GM12878 (cell line): ENCODE measurements around the gene FGGY. TPM values are rescaled to one million over a fixed set of nuclear protein-coding genes. Genes with fewer than 3 reads are reported as not detected.

Experiments
- ATAC-seq: fragments of 200-7000 bp; cut with Tn5 transposase; 3 replicates; pipeline ENCODE4 v1.9.1; 2020; ENCODE audit warnings: mild to moderate bottlenecking, moderate library complexity
- BruUV-seq: library from RNA; stranded (reverse); fragments of 400-500 nt; replicated peaks from 2 replicates; lab custom pipeline; 2021; lab: Mats Ljungman, UMichigan
- CTCF ChIA-PET: fragments of 300-600 bp; sonication (Branson Sonifier 250); formaldehyde crosslinking; extraction: SDS; loops from one replicate; lab custom pipeline; 2021; ENCODE audit warnings: inconsistent platforms; lab: Yijun Ruan, JAX
- POLR2A ChIA-PET: fragments of 350-600 bp; formaldehyde crosslinking; extraction: SDS; loops from one replicate; lab custom pipeline; 2021; ENCODE audit warnings: inconsistent platforms; lab: Charles Lee
- RAD21 ChIA-PET: fragments of 300-600 bp; sonication (Branson Sonifier 250); formaldehyde crosslinking; loops from one replicate; lab custom pipeline; 2023; ENCODE audit warnings: antibody characterized with exemption; ENCODE audit not compliant: unreplicated experiment; lab: Charles Lee
- SMC1A ChIA-PET: fragments of 300-600 bp; sonication (Branson Sonifier 250); formaldehyde crosslinking; loops from one replicate; lab custom pipeline; 2023; ENCODE audit not compliant: unreplicated experiment, uncharacterized antibody; lab: Charles Lee
- DNase-seq: peaks from one replicate; pipeline ENCODE4 v3.0.0-alpha.2; 2011; ENCODE audit warnings: low read depth, low spot score
- FAIRE-seq: peaks from 3 replicates; lab custom pipeline; 2011; peaks lifted over from hg19 to GRCh38; lab: Jason Lieb, UNC
- H2AFZ ChIP-seq: 2 replicates; pipeline ENCODE4 v1.6.0; 2011; ENCODE audit warnings: low read depth, low read length, control low read depth; ENCODE audit not compliant: control insufficient read depth
- H3K27ac ChIP-seq: 2 replicates; pipeline ENCODE4 v1.5.1; 2011; ENCODE audit warnings: control low read depth; ENCODE audit not compliant: control insufficient read depth, insufficient read depth
- H3K27me3 ChIP-seq, 2 experiments: replicated peaks in 1 of 2; 2 replicates each; pipeline versions ENCODE4 v1.6.0 to v1.6.1; 2011; ENCODE audit warnings: low read length in 1 of 2; ENCODE audit not compliant: control insufficient read depth in 2 of 2, insufficient read depth in 2 of 2
- H3K36me3 ChIP-seq, 2 experiments: 2 replicates each; pipeline ENCODE4 v1.5.1; 2011; ENCODE audit warnings: low read length in 1 of 2; ENCODE audit not compliant: control insufficient read depth in 2 of 2, insufficient read depth in 2 of 2
- H3K4me1 ChIP-seq: 2 replicates; pipeline ENCODE4 v1.6.1; 2011; ENCODE audit warnings: mild to moderate bottlenecking, low read length, moderate library complexity, mixed read lengths; ENCODE audit not compliant: control insufficient read depth, insufficient read depth
- H3K4me2 ChIP-seq: 2 replicates; pipeline ENCODE4 v1.6.0; 2011; ENCODE audit warnings: control low read depth; ENCODE audit not compliant: control insufficient read depth, insufficient read depth
- H3K4me3 ChIP-seq: fragments of 200-600 bp; sonication (generic); 2 replicates; pipeline ENCODE4 v1.5.1; 2016
- H3K79me2 ChIP-seq: 2 replicates; pipeline ENCODE4 v1.6.0; 2011; ENCODE audit warnings: low read length; ENCODE audit not compliant: control insufficient read depth, insufficient read depth
- H3K9ac ChIP-seq: 2 replicates; pipeline ENCODE4 v1.8.0; 2011; ENCODE audit warnings: low read length, control low read depth, mixed read lengths; ENCODE audit not compliant: control insufficient read depth, insufficient read depth
- H3K9me3 ChIP-seq: replicated peaks from 3 replicates; pipeline ENCODE4 v1.5.1; 2011; ENCODE audit warnings: mild to moderate bottlenecking, low read length; ENCODE audit not compliant: control insufficient read depth, insufficient read depth
- H4K20me1 ChIP-seq: 2 replicates; pipeline ENCODE4 v1.6.0; 2011; ENCODE audit not compliant: control insufficient read depth, insufficient read depth
- GATAD2B ChIP-seq: fragments of 450-650 bp; conservative IDR thresholded peaks from 2 replicates; pipeline ENCODE4 v1.6.1; 2017; ENCODE audit warnings: low read depth, mild to moderate bottlenecking, moderate library complexity
- HDAC6 ChIP-seq: fragments of 200-600 bp; sonication (generic); IDR thresholded peaks from one replicate; pipeline ENCODE4 v1.8.0; 2017; ENCODE audit warnings: antibody characterized with exemption; ENCODE audit not compliant: unreplicated experiment
- NBN ChIP-seq: fragments of 450-650 bp; IDR thresholded peaks from 2 replicates; pipeline ENCODE4 v1.6.1; 2016
- STAT1 ChIP-seq: fragments of 450-650 bp; conservative IDR thresholded peaks from 2 replicates; pipeline ENCODE4 v1.6.1; 2014; ENCODE audit warnings: antibody characterized with exemption, mild to moderate bottlenecking
- YBX1 ChIP-seq: fragments of 450-650 bp; IDR thresholded peaks from 2 replicates; pipeline ENCODE4 v1.6.1; 2016; ENCODE audit warnings: antibody characterized with exemption
- WGBS: methylation state at CpG from one replicate; pipeline ENCODE4 v1.1.6; 2016; ENCODE audit warnings: low lambda C conversion rate; ENCODE audit not compliant: insufficient replicate concordance, insufficient coverage; ENCODE audit errors: missing lambda C conversion rate; 5-methylcytosine and 5-hydroxymethylcytosine counted together
- in situ Hi-C: fragments of 300-500 bp; cut with MboI; formaldehyde crosslinking; loops from 9 replicates; pipeline ENCODE4 v1.14.3; 2018; ENCODE audit warnings: mixed read lengths
- intact Hi-C: fragments of 100-400 bp; cut with micrococcal nuclease; formaldehyde crosslinking; loops from one replicate; pipeline ENCODE4 v1.14.2; 2022; ENCODE audit not compliant: unreplicated experiment
- polyA plus RNA-seq, 11 experiments: library from polyadenylated mRNA; depleted of rRNA in 4 of 11; unstranded in 6 of 11; stranded (reverse) in 5 of 11; fragments of >200 nt; fragmentation: Nextera tagmentation in 4 of 11; fragmentation: Illumina TruSeq in 1 of 11; extraction: Ambion mirVana in 4 of 11; extraction: Trizol in 1 of 11; gene quantifications; 1 replicate in 1 of 11; 2 replicates in 10 of 11; pipeline versions ENCODE4 v1.2.1 to v1.2.3, GENCODE V29; 2011 to 2016; ENCODE audit warnings: inconsistent platforms in 2 of 11, missing spikeins in 2 of 11, low read depth in 1 of 11
- total RNA-seq, 4 experiments: library from RNA; depleted of rRNA in 3 of 4; stranded (reverse); fragments of >200 nt in 3 of 4; fragmentation: Illumina TruSeq in 1 of 4; extraction: Trizol in 1 of 4; gene quantifications; 2 replicates each; pipeline versions ENCODE4 v1.2.1 to v1.2.3, GENCODE V29; 2013 to 2021
- TF ChIP-seq, protein P1 (sequence below): fragments of 150-350 bp; IDR thresholded peaks from 2 replicates; pipeline ENCODE4 v1.6.1; 2016; ENCODE audit warnings: low read depth, low read length
- TF ChIP-seq, protein P2 (sequence below): fragments of 450-650 bp; IDR thresholded peaks from 2 replicates; pipeline ENCODE4 v1.6.1; 2017; ENCODE audit warnings: mild to moderate bottlenecking, moderate library complexity
- TF ChIP-seq, protein P3 (sequence below): fragments of 450-650 bp; formaldehyde crosslinking; IDR thresholded peaks from 2 replicates; pipeline ENCODE4 v1.5.0; 2022; ENCODE audit warnings: mild to moderate bottlenecking, missing genetic modification characterization
- TF ChIP-seq, protein P4 (sequence below): IDR thresholded peaks from 2 replicates; pipeline ENCODE4 v1.6.1; 2011; ENCODE audit warnings: borderline replicate concordance, low read depth, mild to moderate bottlenecking, moderate library complexity, low read length; ENCODE audit not compliant: insufficient read depth, poor library complexity, severe bottlenecking
- TF ChIP-seq, protein P5 (sequence below): IDR thresholded peaks from 2 replicates; pipeline ENCODE4 v1.6.1; 2012; ENCODE audit warnings: low read depth, low read length, improper control_type of control experiment

Gene FGGY
- total and polyA plus RNA-seq, 10 of the 15 experiments (the other 5 are each of a cell fraction or from before 2014, with no cell fraction given): 6.2 to 11.9 (median 7.5) TPM

DNA sequence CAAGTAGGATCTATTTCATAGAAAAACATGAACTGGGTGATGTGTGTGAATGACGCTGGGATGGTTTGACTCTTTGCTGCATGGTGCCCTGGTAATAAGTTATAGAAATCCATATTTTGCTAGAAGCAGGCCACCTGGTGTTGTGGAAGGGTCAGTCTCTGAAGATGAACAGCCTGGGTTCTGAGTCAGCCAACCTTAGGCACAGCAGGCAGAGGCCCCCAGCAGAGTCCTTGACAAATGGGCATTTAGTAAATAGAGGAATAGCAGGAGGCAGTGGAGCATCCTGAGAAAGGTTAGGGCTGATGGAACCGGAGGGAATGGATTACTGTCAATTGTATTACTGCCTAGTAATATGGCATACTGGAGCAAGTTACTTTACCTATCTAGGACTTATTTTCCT is 20.9 kb downstream of the FGGY start:
- H3K79me2 ChIP-seq: no peaks in the 10 kb centered on the region
- ATAC-seq (no peak), DNase-seq (no peak), FAIRE-seq (no peak)
- H3K4me1 ChIP-seq: peaks cover 5% of the 10 kb centered on the region; the same call in 1 of the 2 replicates
- H4K20me1 ChIP-seq: no peaks in the 10 kb centered on the region
- H3K27ac ChIP-seq: no peak overlapping the region
- in situ Hi-C loops: no loop called here
- no TSS peak for BruUV-seq
- H3K9me3 ChIP-seq: no peaks in the 10 kb centered on the region
- TF ChIP-seq STAT1 (no peak), GATAD2B (no peak), YBX1 (no peak), NBN (no peak), HDAC6 (no peak)
- TF ChIP-seq, protein P1, sequence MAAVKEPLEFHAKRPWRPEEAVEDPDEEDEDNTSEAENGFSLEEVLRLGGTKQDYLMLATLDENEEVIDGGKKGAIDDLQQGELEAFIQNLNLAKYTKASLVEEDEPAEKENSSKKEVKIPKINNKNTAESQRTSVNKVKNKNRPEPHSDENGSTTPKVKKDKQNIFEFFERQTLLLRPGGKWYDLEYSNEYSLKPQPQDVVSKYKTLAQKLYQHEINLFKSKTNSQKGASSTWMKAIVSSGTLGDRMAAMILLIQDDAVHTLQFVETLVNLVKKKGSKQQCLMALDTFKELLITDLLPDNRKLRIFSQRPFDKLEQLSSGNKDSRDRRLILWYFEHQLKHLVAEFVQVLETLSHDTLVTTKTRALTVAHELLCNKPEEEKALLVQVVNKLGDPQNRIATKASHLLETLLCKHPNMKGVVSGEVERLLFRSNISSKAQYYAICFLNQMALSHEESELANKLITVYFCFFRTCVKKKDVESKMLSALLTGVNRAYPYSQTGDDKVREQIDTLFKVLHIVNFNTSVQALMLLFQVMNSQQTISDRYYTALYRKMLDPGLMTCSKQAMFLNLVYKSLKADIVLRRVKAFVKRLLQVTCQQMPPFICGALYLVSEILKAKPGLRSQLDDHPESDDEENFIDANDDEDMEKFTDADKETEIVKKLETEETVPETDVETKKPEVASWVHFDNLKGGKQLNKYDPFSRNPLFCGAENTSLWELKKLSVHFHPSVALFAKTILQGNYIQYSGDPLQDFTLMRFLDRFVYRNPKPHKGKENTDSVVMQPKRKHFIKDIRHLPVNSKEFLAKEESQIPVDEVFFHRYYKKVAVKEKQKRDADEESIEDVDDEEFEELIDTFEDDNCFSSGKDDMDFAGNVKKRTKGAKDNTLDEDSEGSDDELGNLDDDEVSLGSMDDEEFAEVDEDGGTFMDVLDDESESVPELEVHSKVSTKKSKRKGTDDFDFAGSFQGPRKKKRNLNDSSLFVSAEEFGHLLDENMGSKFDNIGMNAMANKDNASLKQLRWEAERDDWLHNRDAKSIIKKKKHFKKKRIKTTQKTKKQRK: no peak
- TF ChIP-seq, protein P2, sequence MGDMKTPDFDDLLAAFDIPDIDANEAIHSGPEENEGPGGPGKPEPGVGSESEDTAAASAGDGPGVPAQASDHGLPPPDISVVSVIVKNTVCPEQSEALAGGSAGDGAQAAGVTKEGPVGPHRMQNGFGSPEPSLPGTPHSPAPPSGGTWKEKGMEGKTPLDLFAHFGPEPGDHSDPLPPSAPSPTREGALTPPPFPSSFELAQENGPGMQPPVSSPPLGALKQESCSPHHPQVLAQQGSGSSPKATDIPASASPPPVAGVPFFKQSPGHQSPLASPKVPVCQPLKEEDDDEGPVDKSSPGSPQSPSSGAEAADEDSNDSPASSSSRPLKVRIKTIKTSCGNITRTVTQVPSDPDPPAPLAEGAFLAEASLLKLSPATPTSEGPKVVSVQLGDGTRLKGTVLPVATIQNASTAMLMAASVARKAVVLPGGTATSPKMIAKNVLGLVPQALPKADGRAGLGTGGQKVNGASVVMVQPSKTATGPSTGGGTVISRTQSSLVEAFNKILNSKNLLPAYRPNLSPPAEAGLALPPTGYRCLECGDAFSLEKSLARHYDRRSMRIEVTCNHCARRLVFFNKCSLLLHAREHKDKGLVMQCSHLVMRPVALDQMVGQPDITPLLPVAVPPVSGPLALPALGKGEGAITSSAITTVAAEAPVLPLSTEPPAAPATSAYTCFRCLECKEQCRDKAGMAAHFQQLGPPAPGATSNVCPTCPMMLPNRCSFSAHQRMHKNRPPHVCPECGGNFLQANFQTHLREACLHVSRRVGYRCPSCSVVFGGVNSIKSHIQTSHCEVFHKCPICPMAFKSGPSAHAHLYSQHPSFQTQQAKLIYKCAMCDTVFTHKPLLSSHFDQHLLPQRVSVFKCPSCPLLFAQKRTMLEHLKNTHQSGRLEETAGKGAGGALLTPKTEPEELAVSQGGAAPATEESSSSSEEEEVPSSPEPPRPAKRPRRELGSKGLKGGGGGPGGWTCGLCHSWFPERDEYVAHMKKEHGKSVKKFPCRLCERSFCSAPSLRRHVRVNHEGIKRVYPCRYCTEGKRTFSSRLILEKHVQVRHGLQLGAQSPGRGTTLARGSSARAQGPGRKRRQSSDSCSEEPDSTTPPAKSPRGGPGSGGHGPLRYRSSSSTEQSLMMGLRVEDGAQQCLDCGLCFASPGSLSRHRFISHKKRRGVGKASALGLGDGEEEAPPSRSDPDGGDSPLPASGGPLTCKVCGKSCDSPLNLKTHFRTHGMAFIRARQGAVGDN: no peak
- TF ChIP-seq, protein P3, sequence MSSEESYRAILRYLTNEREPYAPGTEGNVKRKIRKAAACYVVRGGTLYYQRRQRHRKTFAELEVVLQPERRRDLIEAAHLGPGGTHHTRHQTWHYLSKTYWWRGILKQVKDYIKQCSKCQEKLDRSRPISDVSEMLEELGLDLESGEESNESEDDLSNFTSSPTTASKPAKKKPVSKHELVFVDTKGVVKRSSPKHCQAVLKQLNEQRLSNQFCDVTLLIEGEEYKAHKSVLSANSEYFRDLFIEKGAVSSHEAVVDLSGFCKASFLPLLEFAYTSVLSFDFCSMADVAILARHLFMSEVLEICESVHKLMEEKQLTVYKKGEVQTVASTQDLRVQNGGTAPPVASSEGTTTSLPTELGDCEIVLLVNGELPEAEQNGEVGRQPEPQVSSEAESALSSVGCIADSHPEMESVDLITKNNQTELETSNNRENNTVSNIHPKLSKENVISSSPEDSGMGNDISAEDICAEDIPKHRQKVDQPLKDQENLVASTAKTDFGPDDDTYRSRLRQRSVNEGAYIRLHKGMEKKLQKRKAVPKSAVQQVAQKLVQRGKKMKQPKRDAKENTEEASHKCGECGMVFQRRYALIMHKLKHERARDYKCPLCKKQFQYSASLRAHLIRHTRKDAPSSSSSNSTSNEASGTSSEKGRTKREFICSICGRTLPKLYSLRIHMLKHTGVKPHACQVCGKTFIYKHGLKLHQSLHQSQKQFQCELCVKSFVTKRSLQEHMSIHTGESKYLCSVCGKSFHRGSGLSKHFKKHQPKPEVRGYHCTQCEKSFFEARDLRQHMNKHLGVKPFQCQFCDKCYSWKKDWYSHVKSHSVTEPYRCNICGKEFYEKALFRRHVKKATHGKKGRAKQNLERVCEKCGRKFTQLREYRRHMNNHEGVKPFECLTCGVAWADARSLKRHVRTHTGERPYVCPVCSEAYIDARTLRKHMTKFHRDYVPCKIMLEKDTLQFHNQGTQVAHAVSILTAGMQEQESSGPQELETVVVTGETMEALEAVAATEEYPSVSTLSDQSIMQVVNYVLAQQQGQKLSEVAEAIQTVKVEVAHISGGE (CRISPR knock-in tag): no peak
- TF ChIP-seq, protein P4, sequence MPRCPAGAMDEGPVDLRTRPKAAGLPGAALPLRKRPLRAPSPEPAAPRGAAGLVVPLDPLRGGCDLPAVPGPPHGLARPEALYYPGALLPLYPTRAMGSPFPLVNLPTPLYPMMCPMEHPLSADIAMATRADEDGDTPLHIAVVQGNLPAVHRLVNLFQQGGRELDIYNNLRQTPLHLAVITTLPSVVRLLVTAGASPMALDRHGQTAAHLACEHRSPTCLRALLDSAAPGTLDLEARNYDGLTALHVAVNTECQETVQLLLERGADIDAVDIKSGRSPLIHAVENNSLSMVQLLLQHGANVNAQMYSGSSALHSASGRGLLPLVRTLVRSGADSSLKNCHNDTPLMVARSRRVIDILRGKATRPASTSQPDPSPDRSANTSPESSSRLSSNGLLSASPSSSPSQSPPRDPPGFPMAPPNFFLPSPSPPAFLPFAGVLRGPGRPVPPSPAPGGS: no peak
- TF ChIP-seq, protein P5, sequence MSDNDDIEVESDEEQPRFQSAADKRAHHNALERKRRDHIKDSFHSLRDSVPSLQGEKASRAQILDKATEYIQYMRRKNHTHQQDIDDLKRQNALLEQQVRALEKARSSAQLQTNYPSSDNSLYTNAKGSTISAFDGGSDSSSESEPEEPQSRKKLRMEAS: no peak
- intact Hi-C loops: no loop called here
- no peaks in the 10 kb centered on the region for H3K27me3 ChIP-seq
- H3K4me3 ChIP-seq: no peak overlapping the region
- no peak overlapping the region for H3K9ac ChIP-seq
- H3K4me2 ChIP-seq: no peak overlapping the region
- RAD21 ChIA-PET: interaction anchor here (0.9 to 1.2 kb wide), 2 partner anchors 34 to 51 kb away, joined by 3 to 4 read pairs; no protein-coding TSS in a partner anchor
- CTCF ChIA-PET: no interaction called here
- no peaks in the 10 kb centered on the region for H3K36me3 ChIP-seq
- SMC1A ChIA-PET: interaction anchor here (1.1 to 2.0 kb wide), 2 partner anchors 10 to 499 kb away, joined by 3 to 9 read pairs; no protein-coding TSS in a partner anchor
- WGBS: 50% methylated on average over 2 of the region's 2 CpGs
- POLR2A ChIA-PET: interaction anchor here (1.2 kb wide), 1 partner anchor 21 kb away, joined by 3 read pairs; the partner anchor contains the start of gene FGGY
- no peak overlapping the region for H2AFZ ChIP-seq
